ES-I3 (cell line): ENCODE data around the gene ZPLD1.

Source experiments
- H3K36me3 ChIP-seq: 2 replicates; pipeline ENCODE4 v1.6.1; 2013; ENCODE audit warnings: mild to moderate bottlenecking, low read length, control low read depth, moderate library complexity; ENCODE audit not compliant: insufficient read depth
- H3K4me1 ChIP-seq: 2 replicates; pipeline ENCODE4 v1.6.1; 2013; ENCODE audit warnings: mild to moderate bottlenecking, control low read depth, low read length; ENCODE audit not compliant: insufficient read depth
- H3K9ac ChIP-seq: 2 replicates; pipeline ENCODE4 v1.6.1; 2013; ENCODE audit warnings: low read depth, mild to moderate bottlenecking, low read length, moderate library complexity
- H3K9me3 ChIP-seq: 2 replicates; pipeline ENCODE4 v1.6.1; 2013; ENCODE audit warnings: mild to moderate bottlenecking, low read length, moderate library complexity; ENCODE audit not compliant: control insufficient read depth, insufficient read depth

The ZPLD1 gene

DNA sequence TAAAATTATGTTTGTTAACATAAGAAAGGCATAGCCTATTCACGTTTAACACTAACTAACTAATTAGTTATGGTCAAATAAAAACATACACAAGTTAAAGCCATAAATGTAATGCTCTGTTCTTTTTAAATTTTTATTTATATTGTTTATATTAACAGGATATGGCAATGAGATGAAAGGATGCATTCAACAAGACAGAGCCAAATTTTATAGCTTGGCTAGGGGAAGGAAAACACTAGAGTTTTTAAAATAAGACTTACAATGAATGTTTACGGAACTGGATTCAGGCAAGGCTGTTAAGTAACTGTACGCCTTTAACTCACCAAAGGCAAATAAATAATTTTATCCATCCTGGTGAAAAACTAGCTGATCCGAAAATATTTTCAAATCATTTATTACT, 86.4 kb downstream of the ZPLD1 start:
- Histone ChIP-seq H3K36me3 (no peaks in the 10 kb centered on the region), H3K9me3 (no peaks in the 10 kb centered on the region), H3K9ac (no peak overlapping the region), H3K4me1 (no peaks in the 10 kb centered on the region)

DNA sequence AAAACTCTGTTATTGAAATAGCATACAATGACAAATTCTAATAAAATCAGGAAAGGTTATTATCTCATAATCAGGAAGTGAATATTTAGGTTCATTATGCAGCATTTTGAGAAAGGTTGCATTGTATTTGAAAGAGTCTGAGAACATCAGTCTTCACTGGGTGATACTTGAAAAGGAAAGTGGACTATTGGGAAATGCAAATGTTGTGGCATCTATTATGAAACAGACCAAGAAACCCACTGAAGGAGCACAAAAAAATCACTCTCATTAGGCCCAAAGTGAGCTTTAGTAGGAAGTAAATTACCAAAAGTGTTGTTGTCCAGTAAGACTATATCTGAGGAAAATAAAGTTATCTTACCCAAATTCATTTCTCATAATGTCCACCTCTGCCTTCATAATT, 90.8 kb downstream of the ZPLD1 start:
- Histone ChIP-seq H3K9ac (no peak overlapping the region), H3K4me1 (no peaks in the 10 kb centered on the region), H3K36me3 (no peaks in the 10 kb centered on the region), H3K9me3 (no peaks in the 10 kb centered on the region)

DNA sequence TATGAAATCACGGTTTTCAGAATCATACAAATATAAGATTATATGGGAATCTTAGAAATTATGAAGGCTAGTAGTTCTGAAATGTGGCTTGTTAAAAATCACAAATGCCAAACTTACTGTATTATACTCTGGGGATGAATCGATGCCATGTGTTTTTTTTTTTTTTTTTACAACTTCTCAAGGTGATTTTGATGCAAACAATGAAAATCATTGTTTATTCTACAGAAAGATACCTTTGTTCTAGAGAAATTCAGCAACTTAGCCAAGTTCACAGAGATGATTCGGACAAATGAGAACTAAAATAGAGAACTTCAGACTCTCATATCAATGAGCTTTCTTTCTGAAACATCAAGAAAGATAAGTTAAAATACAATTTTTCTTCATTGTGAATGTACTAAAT, 92.0 kb downstream of the ZPLD1 start:
- Histone ChIP-seq H3K4me1 (no peaks in the 10 kb centered on the region), H3K9me3 (no peaks in the 10 kb centered on the region), H3K36me3 (no peaks in the 10 kb centered on the region), H3K9ac (no peak overlapping the region)

DNA sequence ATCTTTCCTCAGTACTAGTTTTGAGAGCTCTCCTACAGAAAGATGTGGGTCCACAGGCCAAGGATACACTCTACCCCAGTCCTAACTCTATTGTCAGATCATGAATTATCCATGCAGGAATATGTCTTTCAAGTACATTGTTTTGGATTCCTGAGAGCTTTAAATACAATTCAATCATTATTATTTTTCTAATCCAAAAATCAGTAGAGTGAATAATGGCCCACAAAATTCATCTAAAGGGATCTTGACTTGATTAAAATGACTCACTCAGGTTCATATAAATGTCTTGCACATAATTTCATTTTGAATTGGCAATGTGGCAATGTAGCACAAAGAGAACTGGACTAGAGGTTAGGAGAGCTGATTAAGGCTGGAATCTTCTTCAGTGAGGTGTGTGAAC, 93.9 kb downstream of the ZPLD1 start:
- no peak overlapping the region for H3K9ac ChIP-seq
- no peaks in the 10 kb centered on the region for H3K36me3 ChIP-seq
- no peaks in the 10 kb centered on the region for H3K4me1 ChIP-seq

More for the DNA sequence above, 93.9 kb downstream of the ZPLD1 start:
- H3K9me3 ChIP-seq, result no peaks in the 10 kb centered on the region
